Thoracic aorta (tissue), 2 donors: ENCODE results near the gene JAM3. TPM values are rescaled to one million over a fixed set of nuclear protein-coding genes. Genes with fewer than 3 reads are reported as not detected.

Experiments
- ATAC-seq: fragments of 150-250 bp; one replicate; pipeline ENCODE4 v1.8.0; 2017; ENCODE audit warnings: low read depth; ENCODE audit not compliant: insufficient number of reproducible peaks, low FRiP score
- DNase-seq: peaks from one replicate; pipeline ENCODE4 v3.0.0-alpha.2; 2020; ENCODE audit warnings: low spot score
- H3K27ac ChIP-seq, 2 donors: fragments of 200-600 bp; sonication (generic); 1 replicate in 1 of 2; 2 replicates in 1 of 2; pipeline ENCODE4 v1.5.1; 2016; ENCODE audit warnings: mild to moderate bottlenecking in 2 of 2, moderate library complexity in 2 of 2
- H3K27me3 ChIP-seq: fragments of 200-600 bp; sonication (generic); replicated peaks from 2 replicates; pipeline ENCODE4 v1.6.0; 2016; ENCODE audit warnings: mild to moderate bottlenecking; ENCODE audit not compliant: insufficient read depth
- H3K36me3 ChIP-seq: fragments of 200-600 bp; sonication (generic); one replicate; pipeline ENCODE4 v1.5.1; 2016
- H3K4me1 ChIP-seq, 2 donors: fragments of 200-600 bp; sonication (generic); 1 replicate in 1 of 2; 2 replicates in 1 of 2; pipeline versions ENCODE4 v1.5.1 to v1.6.0; 2016; ENCODE audit warnings: low read depth in 2 of 2, mild to moderate bottlenecking in 1 of 2; ENCODE audit not compliant: control insufficient read depth in 1 of 2
- H3K4me3 ChIP-seq: fragments of 200-600 bp; sonication (generic); 2 replicates; pipeline ENCODE4 v1.5.1; 2016; ENCODE audit warnings: mild to moderate bottlenecking
- H3K9me3 ChIP-seq: fragments of 200-600 bp; sonication (generic); 2 replicates; pipeline ENCODE4 v1.5.1; 2016
- CTCF ChIP-seq: fragments of 200-600 bp; sonication (generic); IDR thresholded peaks from one replicate; pipeline ENCODE4 v1.5.1; 2019; ENCODE audit warnings: antibody characterized with exemption
- total RNA-seq, 2 donors: library from RNA; depleted of rRNA; stranded (reverse); fragments of >200 nt; gene quantifications; one replicate each; pipeline versions ENCODE4 v1.1.0 to v1.2.3, GENCODE V29; 2016

Gene JAM3
- total RNA-seq, 2 donors from 2014 or later = 83.7 to 110 TPM

- Histone ChIP-seq H3K4me1 (peaks cover 8 to 33% of the 10 kb centered on the region in 2 donors), H3K4me3 (peak overlapping the region; percentile 54), H3K27me3 (no peaks in the 10 kb centered on the region), H3K9me3 (no peaks in the 10 kb centered on the region), H3K36me3 (no peaks in the 10 kb centered on the region), H3K27ac (peak overlapping the region; percentile 78 to 85)
- ATAC-seq = peak; percentile 87
- peak; percentile 88 for DNase-seq
- TF ChIP-seq CTCF = peak; percentile 27
These were observed 21.3 kb upstream of the JAM3 start for GRCh38 chr11:134047586-134047999.

- no peaks in the 10 kb centered on the region for H3K36me3 ChIP-seq
- peak overlapping the region; percentile 78 to 85 for H3K27ac ChIP-seq
- H3K4me1 ChIP-seq = peaks cover 8 to 33% of the 10 kb centered on the region in 2 donors
- DNase-seq (no peak), ATAC-seq (no peak)
- no peaks in the 10 kb centered on the region for H3K9me3 ChIP-seq
- peak overlapping the region; percentile 54 for H3K4me3 ChIP-seq
- no peaks in the 10 kb centered on the region for H3K27me3 ChIP-seq
- TF ChIP-seq CTCF = no peak
These were observed 20.8 kb upstream of the JAM3 start for GRCh38 chr11:134048028-134048427.

- no peak for ATAC-seq
- Histone ChIP-seq H3K27ac (no peak overlapping the region), H3K27me3 (no peaks in the 10 kb centered on the region), H3K4me1 (peaks cover 8 to 33% of the 10 kb centered on the region in 2 donors), H3K9me3 (no peaks in the 10 kb centered on the region), H3K36me3 (no peaks in the 10 kb centered on the region), H3K4me3 (no peak overlapping the region)
- DNase-seq = no peak
- no peak for TF ChIP-seq CTCF
These were observed 19.6 kb upstream of the JAM3 start for GRCh38 chr11:134049303-134049702.

GRCh38 chr11:134050541-134051383 lies 18.1 kb upstream of the JAM3 start:
- H3K27ac ChIP-seq = no peak overlapping the region
- peaks cover 8 to 25% of the 10 kb centered on the region in 2 donors for H3K4me1 ChIP-seq
- no peaks in the 10 kb centered on the region for H3K27me3 ChIP-seq
- no peaks in the 10 kb centered on the region for H3K9me3 ChIP-seq
- peak overlapping the region; percentile 58 for H3K4me3 ChIP-seq
- no peak for DNase-seq
- ATAC-seq = peak; percentile 33
- TF ChIP-seq CTCF = peak; percentile 98
- no peaks in the 10 kb centered on the region for H3K36me3 ChIP-seq

GRCh38 chr11:134052395-134052987 lies 16.4 kb upstream of the JAM3 start:
- no peak for DNase-seq

More at GRCh38 chr11:134052395-134052987, 16.4 kb upstream of the JAM3 start:
- TF ChIP-seq CTCF = no peak
- H3K36me3 ChIP-seq = no peaks in the 10 kb centered on the region
- no peaks in the 10 kb centered on the region for H3K9me3 ChIP-seq
- H3K27me3 ChIP-seq = no peaks in the 10 kb centered on the region
- ATAC-seq = no peak
- H3K4me1 ChIP-seq = peaks cover 4 to 15% of the 10 kb centered on the region in 2 donors
- no peak overlapping the region for H3K27ac ChIP-seq
- H3K4me3 ChIP-seq = no peak overlapping the region
